Peyer's patch (tissue), 4 donors: ENCODE results near the gene SLX4IP. TPM values are rescaled to one million over a fixed set of nuclear protein-coding genes. Genes with fewer than 3 reads are reported as not detected.

Source experiments
- DNase-seq, 3 donors: peaks; one replicate each; pipeline ENCODE4 v3.0.0-alpha.2; 2017 to 2019
- H3K27ac ChIP-seq, 4 donors: fragments of 200-600 bp; sonication (generic); one replicate each; pipeline ENCODE4 v1.5.1; 2016 to 2019
- H3K27me3 ChIP-seq, 2 donors: fragments of 200-600 bp; sonication (generic); one replicate each; pipeline ENCODE4 v1.5.1; 2019
- H3K36me3 ChIP-seq, 3 donors: fragments of 200-600 bp; sonication (generic); one replicate each; pipeline ENCODE4 v1.5.1; 2016 to 2019
- H3K4me1 ChIP-seq, 4 donors: fragments of 200-600 bp; sonication (generic); one replicate each; pipeline ENCODE4 v1.5.1; 2016 to 2019
- H3K4me3 ChIP-seq, 4 donors: fragments of 200-600 bp; sonication (generic); 1 replicate in 3 of 4; 2 replicates in 1 of 4; pipeline ENCODE4 v1.5.1; 2016 to 2019; ENCODE audit warnings: mild to moderate bottlenecking in 1 of 4
- H3K9me3 ChIP-seq, 4 donors: fragments of 200-600 bp; sonication (generic); one replicate each; pipeline ENCODE4 v1.5.1; 2016 to 2019; ENCODE audit warnings: mild to moderate bottlenecking in 1 of 4
- POLR2A ChIP-seq, 2 donors: fragments of 450-650 bp; IDR thresholded peaks; one replicate each; pipeline ENCODE4 v1.5.1; 2017; ENCODE audit warnings: antibody characterized with exemption in 2 of 2, mild to moderate bottlenecking in 2 of 2, moderate library complexity in 2 of 2
- total RNA-seq, 4 donors: library from RNA; depleted of rRNA; stranded (reverse); fragments of >200 nt; gene quantifications; one replicate each; pipeline ENCODE4 v1.1.0, GENCODE V29; 2016
- TF ChIP-seq, protein P1 (sequence below), 6 experiments: fragments of 450-650 bp in 4 of 6; fragments of 200-600 bp in 2 of 6; sonication (generic) in 1 of 6; IDR thresholded peaks; one replicate each; pipeline ENCODE4 v1.5.1; 2017 to 2019; ENCODE audit warnings: antibody characterized with exemption in 6 of 6, mild to moderate bottlenecking in 3 of 6, moderate library complexity in 1 of 6

SLX4IP gene
- total RNA-seq, 4 donors from 2014 or later, result 6.1 to 9.0 (median 7.9) TPM

DNA sequence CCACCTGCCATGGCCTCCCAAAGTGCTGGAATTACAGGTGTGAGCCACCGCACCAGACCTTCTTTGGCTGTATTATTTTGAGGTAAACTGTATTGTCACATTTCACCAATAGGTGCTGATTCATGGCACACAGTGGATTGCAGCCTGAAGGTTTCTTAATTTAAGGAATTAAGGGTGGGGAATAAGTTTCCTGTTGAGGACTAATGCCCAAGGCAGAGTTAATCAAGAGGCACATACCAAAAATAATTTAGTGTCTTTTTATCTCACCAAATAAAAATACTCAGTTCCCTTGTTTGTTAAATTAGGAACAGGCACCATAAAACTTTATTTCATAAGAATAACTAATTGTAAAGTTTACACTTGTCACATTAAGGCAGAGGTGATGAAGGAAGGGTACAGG lies 103.7 kb downstream of the SLX4IP start:
- no peak for DNase-seq
- TF ChIP-seq, protein P1, sequence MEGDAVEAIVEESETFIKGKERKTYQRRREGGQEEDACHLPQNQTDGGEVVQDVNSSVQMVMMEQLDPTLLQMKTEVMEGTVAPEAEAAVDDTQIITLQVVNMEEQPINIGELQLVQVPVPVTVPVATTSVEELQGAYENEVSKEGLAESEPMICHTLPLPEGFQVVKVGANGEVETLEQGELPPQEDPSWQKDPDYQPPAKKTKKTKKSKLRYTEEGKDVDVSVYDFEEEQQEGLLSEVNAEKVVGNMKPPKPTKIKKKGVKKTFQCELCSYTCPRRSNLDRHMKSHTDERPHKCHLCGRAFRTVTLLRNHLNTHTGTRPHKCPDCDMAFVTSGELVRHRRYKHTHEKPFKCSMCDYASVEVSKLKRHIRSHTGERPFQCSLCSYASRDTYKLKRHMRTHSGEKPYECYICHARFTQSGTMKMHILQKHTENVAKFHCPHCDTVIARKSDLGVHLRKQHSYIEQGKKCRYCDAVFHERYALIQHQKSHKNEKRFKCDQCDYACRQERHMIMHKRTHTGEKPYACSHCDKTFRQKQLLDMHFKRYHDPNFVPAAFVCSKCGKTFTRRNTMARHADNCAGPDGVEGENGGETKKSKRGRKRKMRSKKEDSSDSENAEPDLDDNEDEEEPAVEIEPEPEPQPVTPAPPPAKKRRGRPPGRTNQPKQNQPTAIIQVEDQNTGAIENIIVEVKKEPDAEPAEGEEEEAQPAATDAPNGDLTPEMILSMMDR (IDR thresholded peaks at IDR 0.05), result no peak
- no peak for TF ChIP-seq POLR2A (IDR thresholded peaks at IDR 0.05)
- Histone ChIP-seq H3K9me3 (no peaks in the 10 kb centered on the region), H3K27me3 (no peaks in the 10 kb centered on the region), H3K27ac (no peak overlapping the region), H3K36me3 (no peaks in the 10 kb centered on the region), H3K4me1 (peaks cover 0 to 9% (median 1%) of the 10 kb centered on the region in 4 donors), H3K4me3 (no peak overlapping the region)

DNA sequence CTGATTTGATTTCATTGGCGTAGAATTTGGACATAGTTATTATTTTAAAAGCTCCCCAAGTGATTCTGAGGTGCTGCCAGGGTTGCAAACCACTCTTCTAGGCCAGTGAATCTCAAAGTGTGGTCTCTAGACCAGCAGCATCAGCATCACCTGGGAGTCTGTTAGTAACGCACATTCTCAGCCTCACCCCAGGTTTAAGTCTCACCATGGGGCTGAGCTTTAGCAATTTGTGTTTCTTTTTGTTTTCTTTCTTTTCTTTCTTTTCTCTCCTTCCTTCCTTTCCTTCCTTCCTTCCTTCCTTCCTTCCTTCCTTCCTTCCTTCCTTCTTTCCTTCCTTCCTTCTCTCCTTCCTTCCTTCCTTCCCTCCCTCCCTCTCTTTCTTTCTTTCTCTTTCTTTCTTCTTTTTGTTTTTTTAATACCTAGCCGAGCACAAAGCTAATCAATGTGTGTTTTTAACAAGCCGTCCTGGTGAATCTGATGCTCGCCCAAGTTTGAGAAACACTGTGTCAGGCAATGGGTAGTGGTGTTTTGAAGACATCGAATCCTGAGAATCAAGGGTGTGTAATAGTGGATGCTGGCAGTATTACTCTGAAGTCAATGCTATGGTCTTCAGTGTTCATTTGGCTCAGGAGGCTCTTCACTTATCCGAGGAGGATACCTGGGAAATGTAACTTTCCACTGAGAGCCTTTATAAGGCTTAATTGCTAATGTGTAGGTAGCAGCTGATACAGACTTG lies 104.9 kb downstream of the SLX4IP start:
- H3K4me1 ChIP-seq, result peaks cover 0 to 9% (median 1%) of the 10 kb centered on the region in 4 donors
- no peaks in the 10 kb centered on the region for H3K9me3 ChIP-seq
- no peaks in the 10 kb centered on the region for H3K36me3 ChIP-seq
- peak overlapping the region in 1 of 4 donors; percentile 55 for H3K27ac ChIP-seq
- no peaks in the 10 kb centered on the region for H3K27me3 ChIP-seq
- TF ChIP-seq, protein P1 (IDR thresholded peaks at IDR 0.05), result no peak
- TF ChIP-seq POLR2A (IDR thresholded peaks at IDR 0.05), result no peak
- H3K4me3 ChIP-seq, result no peak overlapping the region
- DNase-seq, result no peak

DNA sequence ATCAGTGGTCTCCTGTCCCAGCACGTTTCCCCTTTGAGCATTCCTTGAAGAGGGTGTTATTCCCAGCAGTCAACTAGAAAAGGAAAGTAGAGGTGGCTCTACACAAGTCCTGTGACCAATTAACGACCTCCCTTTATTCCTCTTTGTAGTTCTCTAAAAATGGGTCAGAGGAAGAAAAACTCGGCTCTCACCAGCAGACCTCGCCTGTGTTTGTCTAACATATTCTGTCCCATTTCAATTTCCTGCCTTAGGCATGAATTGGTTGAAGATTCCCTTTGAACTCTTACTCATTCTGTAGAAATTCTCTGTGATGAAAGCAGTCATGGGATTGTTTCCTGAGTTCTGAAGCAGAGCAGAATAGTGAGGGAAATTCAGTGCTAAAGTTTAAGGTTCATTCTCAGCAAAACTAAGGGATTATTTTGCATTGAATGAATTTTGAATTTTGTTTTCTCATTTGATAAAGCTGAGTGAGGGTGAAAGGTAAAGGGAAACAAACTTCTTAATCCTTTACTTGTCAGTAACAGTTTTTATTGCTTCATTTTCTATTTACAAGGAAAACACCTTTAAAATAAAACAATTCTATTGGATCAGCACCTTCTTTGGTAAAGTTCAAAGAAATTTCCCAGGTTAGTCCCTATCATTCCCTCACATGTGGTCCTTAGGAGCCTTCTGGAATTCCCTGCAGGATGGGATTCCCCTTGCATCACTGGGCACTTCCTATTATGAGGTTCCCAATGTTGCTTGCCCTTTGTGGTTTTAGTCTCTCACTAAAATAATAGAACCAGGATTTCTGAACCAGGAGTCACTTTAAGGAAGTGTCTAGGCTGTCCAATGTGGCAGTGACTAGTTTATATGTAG lies 105.8 kb downstream of the SLX4IP start:
- Histone ChIP-seq H3K4me3 (no peak overlapping the region), H3K27ac (peak overlapping the region in 1 of 4 donors; percentile 55), H3K36me3 (no peaks in the 10 kb centered on the region), H3K27me3 (no peaks in the 10 kb centered on the region), H3K4me1 (peaks cover 0 to 9% (median 1%) of the 10 kb centered on the region in 4 donors), H3K9me3 (no peaks in the 10 kb centered on the region)
- no peak for DNase-seq
- TF ChIP-seq, protein P1 (IDR thresholded peaks at IDR 0.05), result no peak
- TF ChIP-seq POLR2A (IDR thresholded peaks at IDR 0.05), result no peak

DNA sequence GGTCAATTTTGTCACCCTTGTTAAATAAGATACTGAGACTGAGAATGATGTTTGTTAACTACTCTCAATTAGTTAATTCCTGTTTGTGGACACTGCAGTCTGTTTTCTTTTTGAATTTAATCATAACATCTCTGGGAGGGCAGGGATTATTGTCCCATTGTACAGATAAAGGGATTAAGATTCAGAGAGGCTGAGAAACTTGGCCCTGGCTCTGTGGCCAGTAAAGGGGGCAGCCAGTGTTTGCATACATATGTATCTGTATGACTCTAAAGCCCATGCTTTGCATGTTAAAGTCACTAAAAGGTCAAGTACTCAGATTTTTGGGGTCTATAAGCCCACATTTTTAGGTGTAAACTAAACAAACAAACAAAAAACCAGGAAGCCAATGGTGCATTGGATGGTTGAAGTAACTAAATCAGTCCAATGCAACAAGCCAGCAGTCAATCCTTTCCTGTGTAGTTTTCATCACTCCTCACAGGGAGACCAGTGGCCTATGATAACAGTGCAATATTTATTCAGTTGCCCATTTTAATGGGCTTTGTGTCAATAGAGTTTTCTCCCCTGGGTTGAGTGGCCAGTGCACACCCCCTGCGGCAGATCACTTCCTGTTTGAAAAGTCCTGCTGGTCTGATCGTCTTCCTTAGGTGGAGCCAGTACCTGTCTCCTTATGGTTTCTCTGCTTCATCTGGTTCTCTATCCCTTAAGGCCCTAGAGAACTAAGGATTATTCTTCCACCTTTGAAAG lies 106.7 kb downstream of the SLX4IP start:
- no peak for TF ChIP-seq POLR2A (IDR thresholded peaks at IDR 0.05)
- TF ChIP-seq, protein P1 (IDR thresholded peaks at IDR 0.05), result no peak
- peaks cover 0 to 9% (median 1%) of the 10 kb centered on the region in 4 donors for H3K4me1 ChIP-seq
- no peak overlapping the region for H3K4me3 ChIP-seq
- no peaks in the 10 kb centered on the region for H3K36me3 ChIP-seq
- H3K9me3 ChIP-seq, result no peaks in the 10 kb centered on the region
- H3K27ac ChIP-seq, result no peak overlapping the region
- H3K27me3 ChIP-seq, result no peaks in the 10 kb centered on the region
- DNase-seq, result no peak

DNA sequence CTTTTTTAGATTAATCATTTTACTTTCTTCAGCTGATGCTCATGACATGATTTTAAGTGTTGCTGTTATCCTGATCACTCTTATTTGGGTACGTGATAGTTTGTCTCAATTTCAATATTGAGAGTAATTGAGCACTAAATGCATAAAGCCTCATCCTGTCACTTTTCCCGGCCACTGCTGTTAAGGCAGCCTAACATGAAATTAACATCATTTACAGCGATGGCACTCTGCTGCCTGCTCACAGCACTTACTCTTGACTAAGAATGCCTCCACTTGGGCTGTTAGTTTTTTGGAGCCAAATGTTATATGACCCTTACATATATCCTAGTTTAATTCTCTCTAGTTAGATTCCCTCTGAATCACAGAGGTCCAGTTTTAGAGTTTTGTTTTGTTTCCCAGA lies 107.3 kb downstream of the SLX4IP start:
- DNase-seq, result no peak
- Histone ChIP-seq H3K36me3 (no peaks in the 10 kb centered on the region), H3K4me3 (no peak overlapping the region), H3K27me3 (no peaks in the 10 kb centered on the region), H3K9me3 (no peaks in the 10 kb centered on the region), H3K27ac (no peak overlapping the region), H3K4me1 (peaks cover 0 to 9% (median 1%) of the 10 kb centered on the region in 4 donors)
- TF ChIP-seq, protein P1 (IDR thresholded peaks at IDR 0.05), result no peak
- no peak for TF ChIP-seq POLR2A (IDR thresholded peaks at IDR 0.05)
